ENCODE measurements around the gene ADAD2. TPM values are rescaled to one million over a fixed set of nuclear protein-coding genes. Genes with fewer than 3 reads are reported as not detected.

The ADAD2 gene
- total and polyA plus RNA-seq, 2 donors (not counting 1 experiment from before 2014, with no cell fraction given): 0.06 TPM; not detected in 1

- DNase-seq (no peak), ATAC-seq (ENCODE audit: low read depth) (no peak)
- Histone ChIP-seq H4K20me1 (ENCODE audit: control insufficient read depth, insufficient read depth, low read length, poor library complexity, severe bottlenecking) (no peaks in the 10 kb centered on the region), H3K79me2 (ENCODE audit: control insufficient read depth, insufficient read depth, low read length) (no peaks in the 10 kb centered on the region), H3K27ac (ENCODE audit: low read length in 2 of 2) (no peak overlapping the region), H3K27me3 (replicated peaks in 1 of 4; ENCODE audit: control extremely low read depth in 1 of 4, control insufficient read depth in 3 of 4, insufficient read depth in 4 of 4, low read length in 3 of 4) (no peaks in the 10 kb centered on the region), H3K4me2 (replicated peaks; ENCODE audit: low read depth, low read length, poor library complexity, severe bottlenecking) (no peak overlapping the region), H3K4me1 (ENCODE audit: control insufficient read depth in 2 of 2, insufficient read depth in 2 of 2, low read length in 2 of 2) (no peaks in the 10 kb centered on the region), H2AFZ (ENCODE audit: insufficient read depth, low read depth, low read length, poor library complexity, severe bottlenecking) (no peak overlapping the region), H3K9me3 (ENCODE audit: control extremely low read depth in 1 of 3, control insufficient read depth in 2 of 3, insufficient read depth in 1 of 3, low read length in 2 of 3) (peaks cover 0 to 3% (median 0%) of the 10 kb centered on the region in 3 donors), H3K9ac (ENCODE audit: low read length) (no peak overlapping the region), H3K4me3 (ENCODE audit: control extremely low read depth in 1 of 5, extremely low read depth in 1 of 5, insufficient read depth in 1 of 5, low read depth in 2 of 5, low read length in 4 of 5) (no peak overlapping the region), H3K36me3 (replicated peaks in 1 of 2; ENCODE audit: control extremely low read depth in 1 of 2, control insufficient read depth in 1 of 2, extremely low read depth in 1 of 2, insufficient read depth in 2 of 2, low read length in 1 of 2) (no peaks in the 10 kb centered on the region)
- H3K27me3 Mint-ChIP-seq: no peaks in the 10 kb centered on the region
- no peaks in the 10 kb centered on the region for H3K9me3 Mint-ChIP-seq (ENCODE audit: insufficient read depth)
- POLR2A ChIA-PET: no interaction called here
- TF ChIP-seq CTCF (IDR thresholded peaks at IDR 0.05) (no peak), EZH2 (IDR thresholded peaks at IDR 0.05; ENCODE audit: borderline replicate concordance, insufficient read depth, low read depth, low read length, poor library complexity, severe bottlenecking) (no peak)
- no peak overlapping the region for H3K27ac Mint-ChIP-seq
- 91% methylated on average over 18 of the region's 18 CpGs for WGBS (ENCODE audit: insufficient coverage)
- CTCF ChIA-PET: no interaction called here
- intact Hi-C loops (cut with micrococcal nuclease): no loop called here
- no peak overlapping the region for H3K4me3 Mint-ChIP-seq
- H3K4me1 Mint-ChIP-seq: no peaks in the 10 kb centered on the region
These were observed 15.2 kb downstream of the ADAD2 start for GRCh38 chr16:84205976-84206691.

- no peak overlapping the region for H3K4me3 ChIP-seq (ENCODE audit: control extremely low read depth in 1 of 5, extremely low read depth in 1 of 5, insufficient read depth in 1 of 5, low read depth in 2 of 5, low read length in 4 of 5)
- ChIA-PET CTCF (no interaction called here), POLR2A (no interaction called here)
- H3K36me3 ChIP-seq (replicated peaks in 1 of 2; ENCODE audit: control extremely low read depth in 1 of 2, control insufficient read depth in 1 of 2, extremely low read depth in 1 of 2, insufficient read depth in 2 of 2, low read length in 1 of 2): no peaks in the 10 kb centered on the region
- H3K9ac ChIP-seq (ENCODE audit: low read length): no peak overlapping the region
- ATAC-seq (ENCODE audit: low read depth): no peak
- H3K27ac Mint-ChIP-seq: no peak overlapping the region
- no peaks in the 10 kb centered on the region for H3K4me1 ChIP-seq (ENCODE audit: control insufficient read depth in 2 of 2, insufficient read depth in 2 of 2, low read length in 2 of 2)
- no peak overlapping the region for H3K27ac ChIP-seq (ENCODE audit: low read length in 2 of 2)
- H3K4me3 Mint-ChIP-seq: no peak overlapping the region
- no peaks in the 10 kb centered on the region for H3K79me2 ChIP-seq (ENCODE audit: control insufficient read depth, insufficient read depth, low read length)
- TF ChIP-seq EZH2 (IDR thresholded peaks at IDR 0.05; ENCODE audit: borderline replicate concordance, insufficient read depth, low read depth, low read length, poor library complexity, severe bottlenecking): no peak
- TF ChIP-seq CTCF (IDR thresholded peaks at IDR 0.05): no peak
- peaks cover 0 to 3% (median 0%) of the 10 kb centered on the region in 3 donors for H3K9me3 ChIP-seq (ENCODE audit: control extremely low read depth in 1 of 3, control insufficient read depth in 2 of 3, insufficient read depth in 1 of 3, low read length in 2 of 3)
- H2AFZ ChIP-seq (ENCODE audit: insufficient read depth, low read depth, low read length, poor library complexity, severe bottlenecking): no peak overlapping the region
- H4K20me1 ChIP-seq (ENCODE audit: control insufficient read depth, insufficient read depth, low read length, poor library complexity, severe bottlenecking): no peaks in the 10 kb centered on the region
- H3K4me1 Mint-ChIP-seq: no peaks in the 10 kb centered on the region
- H3K4me2 ChIP-seq (replicated peaks; ENCODE audit: low read depth, low read length, poor library complexity, severe bottlenecking): no peak overlapping the region
- DNase-seq: no peak
- WGBS (ENCODE audit: insufficient coverage): 86% methylated on average over 5 of the region's 6 CpGs
- H3K9me3 Mint-ChIP-seq (ENCODE audit: insufficient read depth): no peaks in the 10 kb centered on the region
- intact Hi-C loops (cut with micrococcal nuclease): no loop called here
- H3K27me3 ChIP-seq (replicated peaks in 1 of 4; ENCODE audit: control extremely low read depth in 1 of 4, control insufficient read depth in 3 of 4, insufficient read depth in 4 of 4, low read length in 3 of 4): no peaks in the 10 kb centered on the region
- no peaks in the 10 kb centered on the region for H3K27me3 Mint-ChIP-seq
These were observed 16.3 kb downstream of the ADAD2 start for GRCh38 chr16:84207251-84207650.
